Measurements from ENCODE around the gene ATOH8.
"Not testable (repeated sequence)": the region's sequence is repeated elsewhere in the genome, so short reads cannot be mapped to it uniquely, and the experiment has no call there.

The ATOH8 gene

GRCh38 chr2:85711578-85712060 is 42.2 kb upstream of the ATOH8 start:
- peak overlapping the region in 1 of 3 experiments; percentile 19 for H3K4me3 Mint-ChIP-seq
- H3K4me1 Mint-ChIP-seq, result peaks cover 5% of the 10 kb centered on the region
- no peaks in the 10 kb centered on the region for H3K36me3 Mint-ChIP-seq (ENCODE audit: low read depth)
- H3K9me3 Mint-ChIP-seq, result no peaks in the 10 kb centered on the region
- H3K27me3 Mint-ChIP-seq (ENCODE audit: low read depth), result peaks cover 31% of the 10 kb centered on the region
- H3K27ac Mint-ChIP-seq, result no peak overlapping the region
- no peak for TF ChIP-seq CTCF (IDR thresholded peaks at IDR 0.05; ENCODE audit: unreplicated experiment in 3 of 3)

- Mint-ChIP-seq H3K9me3 (no peaks in the 10 kb centered on the region), H3K4me3 (no peak overlapping the region), H3K27me3 (ENCODE audit: low read depth) (peaks cover 28% of the 10 kb centered on the region), H3K27ac (peak overlapping the region in 1 of 3 experiments; percentile 76), H3K4me1 (peaks cover 2% of the 10 kb centered on the region), H3K36me3 (ENCODE audit: low read depth) (no peaks in the 10 kb centered on the region)
- TF ChIP-seq CTCF (IDR thresholded peaks at IDR 0.05; ENCODE audit: unreplicated experiment in 3 of 3), result no peak
Measured at GRCh38 chr2:85712336-85712735, 41.5 kb upstream of the ATOH8 start.

GRCh38 chr2:85712849-85713612 is 40.8 kb upstream of the ATOH8 start:
- Mint-ChIP-seq H3K4me1 (peaks cover 5% of the 10 kb centered on the region), H3K36me3 (ENCODE audit: low read depth) (no peaks in the 10 kb centered on the region), H3K9me3 (no peaks in the 10 kb centered on the region), H3K4me3 (no peak overlapping the region), H3K27ac (peak overlapping the region in 2 of 3 experiments; percentile 34 to 76), H3K27me3 (ENCODE audit: low read depth) (peaks cover 26% of the 10 kb centered on the region)
- no peak for TF ChIP-seq CTCF (IDR thresholded peaks at IDR 0.05; ENCODE audit: unreplicated experiment in 3 of 3)

GRCh38 chr2:85713836-85714235 is 40.0 kb upstream of the ATOH8 start:
- H3K27ac Mint-ChIP-seq, result peak overlapping the region in 2 of 3 experiments; percentile 34 to 76
- H3K27me3 Mint-ChIP-seq (ENCODE audit: low read depth), result peaks cover 29% of the 10 kb centered on the region
- TF ChIP-seq CTCF (IDR thresholded peaks at IDR 0.05; ENCODE audit: unreplicated experiment in 3 of 3), result no peak
- no peaks in the 10 kb centered on the region for H3K36me3 Mint-ChIP-seq (ENCODE audit: low read depth)
- no peak overlapping the region for H3K4me3 Mint-ChIP-seq
- H3K4me1 Mint-ChIP-seq, result peaks cover 5% of the 10 kb centered on the region
- no peaks in the 10 kb centered on the region for H3K9me3 Mint-ChIP-seq

- H3K27me3 Mint-ChIP-seq (ENCODE audit: low read depth), result peaks cover 31% of the 10 kb centered on the region
- H3K4me1 Mint-ChIP-seq; H3K4me3 Mint-ChIP-seq; H3K9me3 Mint-ChIP-seq; H3K36me3 Mint-ChIP-seq (ENCODE audit: low read depth): not testable (repeated sequence)
- peak overlapping the region in 2 of 3 experiments; percentile 34 to 76 for H3K27ac Mint-ChIP-seq
Measured at GRCh38 chr2:85714421-85714820, 39.4 kb upstream of the ATOH8 start.

GRCh38 chr2:85714841-85715240 is 39.0 kb upstream of the ATOH8 start:
- H3K27ac Mint-ChIP-seq, result no peak overlapping the region
- H3K36me3 Mint-ChIP-seq (ENCODE audit: low read depth), result no peaks in the 10 kb centered on the region

More at GRCh38 chr2:85714841-85715240, 39.0 kb upstream of the ATOH8 start:
- Mint-ChIP-seq H3K4me3 (no peak overlapping the region), H3K4me1 (peaks cover 5% of the 10 kb centered on the region), H3K27me3 (ENCODE audit: low read depth) (peaks cover 31% of the 10 kb centered on the region), H3K9me3 (no peaks in the 10 kb centered on the region)
- no peak for TF ChIP-seq CTCF (IDR thresholded peaks at IDR 0.05; ENCODE audit: unreplicated experiment in 3 of 3)

All from nephron (organoid).